ENCODE results near the gene DYNLL2.
A peak's percentile ranks its signal among the peaks of the same experiment; 100 is the strongest.
"Not testable (repeated sequence)": the region's sequence is repeated elsewhere in the genome, so short reads cannot be mapped to it uniquely, and the experiment has no call there.

The DYNLL2 gene

DNA sequence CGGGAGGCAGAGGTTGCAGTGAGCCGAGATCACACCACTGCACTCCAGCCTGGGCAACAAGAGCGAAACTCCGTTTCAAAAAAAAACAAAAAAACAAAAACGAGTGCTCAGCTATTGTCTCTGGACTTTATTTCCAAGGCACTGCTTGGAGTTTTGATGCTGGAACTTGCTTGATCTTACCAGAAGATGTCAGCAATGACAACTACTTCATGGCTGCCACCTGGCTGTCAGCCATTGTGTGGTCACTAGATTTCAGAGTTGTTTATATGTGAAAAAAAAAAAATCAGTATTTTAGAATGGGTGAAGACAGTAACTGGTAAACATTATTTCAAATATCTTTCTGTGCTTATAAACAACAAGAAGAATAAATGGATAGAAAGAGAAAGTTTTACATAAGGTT, 38.7 kb downstream of the DYNLL2 start:
- Histone ChIP-seq H3K4me1 (ENCODE audit: low read length) (no peaks in the 10 kb centered on the region), H3K36me3 (replicated peaks; ENCODE audit: insufficient read depth, low read length) (no peaks in the 10 kb centered on the region), H3F3A (ENCODE audit: insufficient read depth, low read length) (no peaks in the 10 kb centered on the region), H3K4me2 (ENCODE audit: low read depth, low read length) (no peak overlapping the region), H4K20me1 (ENCODE audit: insufficient read depth, low read length) (no peaks in the 10 kb centered on the region), H3K27ac (ENCODE audit: low read length) (no peak overlapping the region), H3K9ac (ENCODE audit: low read length) (no peak overlapping the region), H3K27me3 (replicated peaks; ENCODE audit: insufficient read depth, low read length) (0 out of 2 replicates have a peak, but pooled peaks cover 5% of the 10 kb centered on the region), H2AFZ (ENCODE audit: low read length) (no peak overlapping the region), H3K79me2 (ENCODE audit: low read length) (no peaks in the 10 kb centered on the region), H3K4me3 (ENCODE audit: low read length) (no peak overlapping the region), H3K9me3 (replicated peaks; ENCODE audit: insufficient read depth, low read length) (no peaks in the 10 kb centered on the region), H3K9me2 (replicated peaks; ENCODE audit: insufficient read depth, low read length) (no peaks in the 10 kb centered on the region)
- TF ChIP-seq EZH2 (optimal IDR thresholded peaks at IDR 0.05; ENCODE audit: low read depth, low read length) (no peak), EZH2phosphoT487 (IDR thresholded peaks at IDR 0.05; ENCODE audit: low read length) (no peak), CTCF (IDR thresholded peaks at IDR 0.05; ENCODE audit: low read length) (peak; percentile 55)
- DNase-seq = peak; percentile 72

GRCh38 chr17:58127846-58128245, 44.6 kb downstream of the DYNLL2 start:
- no peaks in the 10 kb centered on the region for H3K9me3 ChIP-seq (replicated peaks; ENCODE audit: insufficient read depth, low read length)
- no peak for TF ChIP-seq EZH2 (optimal IDR thresholded peaks at IDR 0.05; ENCODE audit: low read depth, low read length)
- TF ChIP-seq CTCF (IDR thresholded peaks at IDR 0.05; ENCODE audit: low read length) = no peak
- TF ChIP-seq EZH2phosphoT487 (IDR thresholded peaks at IDR 0.05; ENCODE audit: low read length) = no peak
- no peaks in the 10 kb centered on the region for H4K20me1 ChIP-seq (ENCODE audit: insufficient read depth, low read length)
- no peak for DNase-seq
- no peak overlapping the region for H3K4me2 ChIP-seq (ENCODE audit: low read depth, low read length)
- H3K4me1 ChIP-seq (ENCODE audit: low read length) = no peaks in the 10 kb centered on the region
- no peaks in the 10 kb centered on the region for H3F3A ChIP-seq (ENCODE audit: insufficient read depth, low read length)
- H3K27me3 ChIP-seq (replicated peaks; ENCODE audit: insufficient read depth, low read length) = no peaks in the 10 kb centered on the region
- H2AFZ ChIP-seq (ENCODE audit: low read length) = no peak overlapping the region
- no peak overlapping the region for H3K9ac ChIP-seq (ENCODE audit: low read length)
- no peaks in the 10 kb centered on the region for H3K36me3 ChIP-seq (replicated peaks; ENCODE audit: insufficient read depth, low read length)
- no peak overlapping the region for H3K27ac ChIP-seq (ENCODE audit: low read length)
- no peaks in the 10 kb centered on the region for H3K79me2 ChIP-seq (ENCODE audit: low read length)
- H3K4me3 ChIP-seq (ENCODE audit: low read length) = no peak overlapping the region
- H3K9me2 ChIP-seq (replicated peaks; ENCODE audit: insufficient read depth, low read length) = no peaks in the 10 kb centered on the region

GRCh38 chr17:58132697-58133096, 49.5 kb downstream of the DYNLL2 start:
- not testable (repeated sequence) for H3K4me2 ChIP-seq (ENCODE audit: low read depth, low read length); H3F3A ChIP-seq (ENCODE audit: insufficient read depth, low read length); H3K9me3 ChIP-seq (replicated peaks; ENCODE audit: insufficient read depth, low read length); H4K20me1 ChIP-seq (ENCODE audit: insufficient read depth, low read length); DNase-seq; H3K27me3 ChIP-seq (replicated peaks; ENCODE audit: insufficient read depth, low read length); H3K9ac ChIP-seq (ENCODE audit: low read length); H3K36me3 ChIP-seq (replicated peaks; ENCODE audit: insufficient read depth, low read length); H3K4me1 ChIP-seq (ENCODE audit: low read length); H3K4me3 ChIP-seq (ENCODE audit: low read length); H3K27ac ChIP-seq (ENCODE audit: low read length); H3K9me2 ChIP-seq (replicated peaks; ENCODE audit: insufficient read depth, low read length); H3K79me2 ChIP-seq (ENCODE audit: low read length); H2AFZ ChIP-seq (ENCODE audit: low read length)

GRCh38 chr17:58136669-58137279, 53.6 kb downstream of the DYNLL2 start:
- no peaks in the 10 kb centered on the region for H4K20me1 ChIP-seq (ENCODE audit: insufficient read depth, low read length)
- no peaks in the 10 kb centered on the region; the same call in 1 of the 2 replicates for H3K27me3 ChIP-seq (replicated peaks; ENCODE audit: insufficient read depth, low read length)
- H2AFZ ChIP-seq (ENCODE audit: low read length) = no peak overlapping the region
- H3K9me3 ChIP-seq (replicated peaks; ENCODE audit: insufficient read depth, low read length) = no peaks in the 10 kb centered on the region
- H3K4me2 ChIP-seq (ENCODE audit: low read depth, low read length) = no peak overlapping the region
- no peak overlapping the region for H3K4me3 ChIP-seq (ENCODE audit: low read length)
- peak; percentile 25; the same call in 1 of the 2 replicates for TF ChIP-seq CTCF (IDR thresholded peaks at IDR 0.05; ENCODE audit: low read length)
- TF ChIP-seq EZH2 (optimal IDR thresholded peaks at IDR 0.05; ENCODE audit: low read depth, low read length) = no peak
- no peaks in the 10 kb centered on the region for H3K79me2 ChIP-seq (ENCODE audit: low read length)
- H3K4me1 ChIP-seq (ENCODE audit: low read length) = no peaks in the 10 kb centered on the region
- no peak for DNase-seq
- no peaks in the 10 kb centered on the region for H3K9me2 ChIP-seq (replicated peaks; ENCODE audit: insufficient read depth, low read length)
- H3F3A ChIP-seq (ENCODE audit: insufficient read depth, low read length) = no peaks in the 10 kb centered on the region
- no peak overlapping the region for H3K27ac ChIP-seq (ENCODE audit: low read length)
- H3K36me3 ChIP-seq (replicated peaks; ENCODE audit: insufficient read depth, low read length) = no peaks in the 10 kb centered on the region
- H3K9ac ChIP-seq (ENCODE audit: low read length) = no peak overlapping the region

Data from MM.1S (cell line).